Measurements from ENCODE around the gene CCR5AS.

Gene CCR5AS

GRCh38 chr3:46399557-46399956 lies 7.3 kb downstream of the CCR5AS start:
- Histone ChIP-seq H3K27ac (no peak overlapping the region), H3K4me1 (peaks cover 5% of the 10 kb centered on the region), H3K27me3 (no peaks in the 10 kb centered on the region), H3K9me3 (no peaks in the 10 kb centered on the region), H3K36me3 (ENCODE audit: low read depth, missing control alignments) (no peaks in the 10 kb centered on the region), H3K4me3 (no peak overlapping the region)
- DNase-seq = no peak
- 75 to 76% methylated on average over 2 of the region's 2 CpGs for WGBS, 2 donors
- TF ChIP-seq POLR2A (IDR thresholded peaks at IDR 0.05) = no peak
- intact Hi-C loops (cut with DNase I; ENCODE audit: low total_unique reads) = no loop called here

GRCh38 chr3:46399098-46399497 lies 7.8 kb downstream of the CCR5AS start:
- Histone ChIP-seq H3K4me3 (no peak overlapping the region), H3K27ac (no peak overlapping the region), H3K27me3 (no peaks in the 10 kb centered on the region), H3K36me3 (ENCODE audit: low read depth, missing control alignments) (no peaks in the 10 kb centered on the region), H3K9me3 (no peaks in the 10 kb centered on the region), H3K4me1 (peaks cover 5% of the 10 kb centered on the region)
- 81 to 89% methylated on average over 2 of the region's 2 CpGs for WGBS, 2 donors
- TF ChIP-seq CTCF (IDR thresholded peaks at IDR 0.05) (no peak), POLR2A (IDR thresholded peaks at IDR 0.05) (no peak)
- no peak for DNase-seq
- intact Hi-C loops (cut with DNase I; ENCODE audit: low total_unique reads) = no loop called here

DNA sequence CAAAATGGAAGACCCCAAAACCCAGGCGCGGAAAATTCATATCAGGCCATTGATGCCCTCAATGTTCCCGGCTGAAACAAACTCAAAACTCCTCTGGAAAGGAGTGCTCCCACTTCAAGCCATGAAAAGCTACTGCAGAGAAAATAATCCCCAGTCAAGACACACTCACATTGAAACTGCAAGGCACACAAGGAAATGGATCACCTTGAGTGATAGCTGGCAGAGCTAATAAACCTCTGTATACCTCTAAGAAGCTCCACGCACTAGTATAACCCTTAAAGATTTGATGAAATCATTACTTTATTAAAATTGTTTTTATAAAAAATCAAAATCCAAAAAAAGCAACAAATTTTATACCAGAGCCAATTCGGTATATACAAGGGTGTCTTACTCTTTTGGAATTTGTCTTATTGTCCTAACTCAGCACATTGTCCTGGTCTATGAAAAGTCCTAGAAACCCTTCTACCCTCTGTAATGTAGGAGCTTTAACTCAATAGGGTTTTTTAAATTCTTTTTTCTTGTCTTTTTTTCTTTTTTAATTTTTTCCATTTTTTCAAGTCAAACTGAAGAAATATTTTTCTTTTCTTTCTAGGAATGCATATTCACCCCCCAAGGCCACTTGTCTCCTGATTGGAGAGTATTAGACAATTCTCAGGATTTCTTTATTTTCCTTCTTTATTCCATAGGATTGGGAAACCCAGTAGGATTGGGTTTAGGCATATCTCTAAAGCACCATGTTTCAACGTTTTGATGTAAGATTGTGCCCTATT lies 8.5 kb downstream of the CCR5AS start:
- no peaks in the 10 kb centered on the region for H3K9me3 ChIP-seq
- H3K36me3 ChIP-seq (ENCODE audit: low read depth, missing control alignments) = no peaks in the 10 kb centered on the region
- intact Hi-C loops (cut with DNase I; ENCODE audit: low total_unique reads) = no loop called here
- WGBS, 2 donors = 91 to 93% methylated on average over 6 of the region's 6 CpGs
- no peak overlapping the region for H3K27ac ChIP-seq
- no peak for TF ChIP-seq POLR2A (IDR thresholded peaks at IDR 0.05)
- no peak for TF ChIP-seq CTCF (IDR thresholded peaks at IDR 0.05)
- H3K4me3 ChIP-seq = no peak overlapping the region
- DNase-seq = no peak
- no peaks in the 10 kb centered on the region for H3K27me3 ChIP-seq
- peaks cover 5% of the 10 kb centered on the region for H3K4me1 ChIP-seq

DNA sequence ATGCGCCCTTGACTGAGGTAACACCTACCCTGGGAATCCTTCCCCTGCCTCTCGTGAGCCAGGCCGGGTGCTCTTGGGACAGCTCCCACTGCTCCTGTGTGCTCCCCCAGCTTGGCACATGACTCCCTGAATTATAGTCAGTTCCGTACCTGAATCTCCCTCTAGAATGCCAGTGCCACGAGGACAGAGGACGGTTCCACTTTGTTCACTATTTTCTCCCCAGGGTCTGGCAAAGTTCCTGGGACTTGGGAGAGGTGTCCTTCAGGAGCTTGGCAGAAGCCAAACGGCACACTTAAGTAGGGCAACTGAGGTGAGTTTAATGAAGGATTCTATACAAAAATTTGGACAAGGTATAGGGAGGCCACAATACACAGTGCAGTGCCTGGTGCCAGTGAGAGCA lies 9.8 kb downstream of the CCR5AS start:
- H3K27ac ChIP-seq = no peak overlapping the region
- H3K9me3 ChIP-seq = no peaks in the 10 kb centered on the region
- WGBS, 2 donors = 81 to 86% methylated on average over 7 of the region's 7 CpGs
- intact Hi-C loops (cut with DNase I; ENCODE audit: low total_unique reads) = no loop called here
- DNase-seq = no peak
- H3K27me3 ChIP-seq = no peaks in the 10 kb centered on the region
- no peak overlapping the region for H3K4me3 ChIP-seq
- H3K36me3 ChIP-seq (ENCODE audit: low read depth, missing control alignments) = no peaks in the 10 kb centered on the region
- no peak for TF ChIP-seq CTCF (IDR thresholded peaks at IDR 0.05)
- no peak for TF ChIP-seq POLR2A (IDR thresholded peaks at IDR 0.05)
- H3K4me1 ChIP-seq = peaks cover 5% of the 10 kb centered on the region

DNA sequence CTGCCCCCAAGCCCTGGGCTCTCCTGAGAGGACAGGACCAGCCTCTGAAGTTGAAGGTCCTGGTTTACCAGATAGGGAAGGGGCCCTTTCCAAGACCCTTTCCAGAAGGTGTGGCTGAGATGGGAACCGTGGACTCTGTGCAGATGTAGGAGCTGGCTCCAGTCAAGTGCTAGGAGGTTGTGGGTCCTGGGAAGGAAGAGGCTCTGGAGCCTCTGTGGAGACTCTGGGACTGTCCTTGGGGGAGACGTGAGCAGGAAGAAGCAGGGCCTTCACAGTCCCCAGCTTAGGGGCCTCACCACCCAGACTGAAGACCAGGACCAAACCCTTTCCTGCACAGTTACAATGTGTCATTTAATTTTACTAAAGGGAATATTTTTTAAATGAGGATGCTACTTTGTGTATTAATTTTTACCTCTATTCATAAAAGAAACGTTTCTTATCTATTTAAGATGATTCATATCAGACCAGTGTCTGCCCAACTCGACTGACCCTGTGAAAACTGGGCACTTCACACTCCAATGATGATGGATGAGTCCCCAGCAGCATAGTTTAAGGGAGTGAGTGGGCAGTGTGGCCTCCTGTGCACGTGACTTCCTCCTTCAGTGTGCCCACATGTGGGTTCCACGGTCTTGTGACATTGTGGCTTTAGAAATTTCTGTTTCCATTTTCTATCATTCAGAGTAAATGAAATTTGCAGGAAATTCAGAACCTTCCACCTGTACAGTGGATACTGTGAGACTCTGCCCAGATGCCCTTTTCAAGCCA lies 10.9 kb downstream of the CCR5AS start:
- H3K27ac ChIP-seq = no peak overlapping the region
- no peak for TF ChIP-seq CTCF (IDR thresholded peaks at IDR 0.05)
- no peak for TF ChIP-seq POLR2A (IDR thresholded peaks at IDR 0.05)
- intact Hi-C loops (cut with DNase I; ENCODE audit: low total_unique reads) = no loop called here
- H3K9me3 ChIP-seq = no peaks in the 10 kb centered on the region
- DNase-seq = no peak
- peaks cover 5% of the 10 kb centered on the region for H3K4me1 ChIP-seq
- no peaks in the 10 kb centered on the region for H3K36me3 ChIP-seq (ENCODE audit: low read depth, missing control alignments)
- no peak overlapping the region for H3K4me3 ChIP-seq
- no peaks in the 10 kb centered on the region for H3K27me3 ChIP-seq
- 50% methylated on average over 6 of the region's 6 CpGs for WGBS, 2 donors

All from testis (tissue), 2 donors.